ENCODE measurements around the gene CAST.

CAST gene

DNA sequence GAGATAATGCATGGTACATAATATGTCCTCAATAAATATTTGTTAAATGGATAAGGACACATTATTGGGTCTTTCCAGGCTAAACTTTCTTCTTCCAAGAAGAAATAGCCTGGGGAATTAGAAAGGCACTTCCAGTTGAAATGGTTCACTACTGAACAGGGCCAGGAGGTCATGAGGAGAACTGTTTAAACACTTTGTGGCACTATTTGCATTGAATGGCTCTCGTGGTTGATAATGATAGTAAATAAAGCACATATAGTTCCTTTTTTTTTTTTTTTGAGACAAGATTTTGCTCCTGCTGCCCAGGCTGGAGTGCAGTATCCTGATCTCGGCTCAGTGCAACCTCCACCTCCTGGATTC is 19.9 kb upstream of the CAST start:
- TF ChIP-seq TAF1 (IDR thresholded peaks at IDR 0.05; ENCODE audit: borderline replicate concordance, insufficient read depth, low read length) = no peak
- no peak for TF ChIP-seq FOXP2 (optimal IDR thresholded peaks at IDR 0.05; ENCODE audit: borderline replicate concordance, extremely low read depth, extremely low read length, insufficient read depth)
- TF ChIP-seq POLR2AphosphoS5 (IDR thresholded peaks at IDR 0.05; ENCODE audit: low read depth, low read length) = no peak
- no peak for TF ChIP-seq SIN3A (IDR thresholded peaks at IDR 0.05; ENCODE audit: borderline replicate concordance, insufficient read depth, low read length)
- TF ChIP-seq REST (IDR thresholded peaks at IDR 0.05; ENCODE audit: insufficient read depth in 1 of 2, low read depth in 2 of 2, low read length in 2 of 2) = no peak

DNA sequence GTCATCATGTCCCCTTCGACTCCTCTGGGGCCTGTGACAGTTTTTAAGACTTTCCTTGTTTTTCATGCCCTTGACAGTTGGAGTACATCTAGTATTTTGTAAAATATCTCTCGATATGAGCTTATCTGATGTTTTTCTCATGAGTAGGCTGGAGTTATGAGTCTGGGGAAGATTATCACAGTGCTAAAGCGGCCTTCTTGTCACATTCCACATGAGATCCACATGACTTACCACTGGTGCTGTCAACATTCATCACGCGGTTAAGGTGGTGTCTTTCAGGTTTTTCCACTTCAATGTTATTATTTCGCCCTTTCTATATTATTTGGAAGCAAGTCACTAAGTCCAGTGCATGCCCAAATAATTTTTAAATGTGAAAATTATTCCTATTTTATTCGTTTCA is 17.1 kb upstream of the CAST start:
- TF ChIP-seq SIN3A (IDR thresholded peaks at IDR 0.05; ENCODE audit: borderline replicate concordance, insufficient read depth, low read length) = no peak
- TF ChIP-seq FOXP2 (optimal IDR thresholded peaks at IDR 0.05; ENCODE audit: borderline replicate concordance, extremely low read depth, extremely low read length, insufficient read depth) = no peak
- no peak for TF ChIP-seq POLR2AphosphoS5 (IDR thresholded peaks at IDR 0.05; ENCODE audit: low read depth, low read length)
- TF ChIP-seq TAF1 (IDR thresholded peaks at IDR 0.05; ENCODE audit: borderline replicate concordance, insufficient read depth, low read length) = no peak
- no peak for TF ChIP-seq REST (IDR thresholded peaks at IDR 0.05; ENCODE audit: insufficient read depth in 1 of 2, low read depth in 2 of 2, low read length in 2 of 2)

DNA sequence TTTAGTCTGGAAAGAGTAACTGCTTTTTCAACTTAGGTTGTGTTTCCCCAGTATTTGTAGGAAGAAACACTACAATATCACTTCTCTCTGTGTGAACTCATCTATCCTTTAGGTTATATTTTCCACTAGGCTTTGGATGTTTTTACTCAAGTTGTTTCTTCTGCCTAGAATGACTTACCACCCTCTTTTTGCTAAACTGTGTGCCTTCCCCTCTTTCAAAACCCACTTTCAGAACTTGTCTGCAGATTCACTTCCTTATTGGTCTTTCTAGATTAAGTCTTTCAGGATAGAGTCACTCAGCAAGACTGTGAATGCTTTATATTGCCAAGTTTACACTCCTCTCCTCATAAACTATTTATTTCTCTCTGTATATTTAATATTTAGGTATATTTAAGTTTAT is 14.2 kb upstream of the CAST start:
- TF ChIP-seq FOXP2 (optimal IDR thresholded peaks at IDR 0.05; ENCODE audit: borderline replicate concordance, extremely low read depth, extremely low read length, insufficient read depth) = no peak
- TF ChIP-seq POLR2AphosphoS5 (IDR thresholded peaks at IDR 0.05; ENCODE audit: low read depth, low read length) = no peak
- TF ChIP-seq SIN3A (IDR thresholded peaks at IDR 0.05; ENCODE audit: borderline replicate concordance, insufficient read depth, low read length) = no peak
- no peak for TF ChIP-seq REST (IDR thresholded peaks at IDR 0.05; ENCODE audit: insufficient read depth in 1 of 2, low read depth in 2 of 2, low read length in 2 of 2)

DNA sequence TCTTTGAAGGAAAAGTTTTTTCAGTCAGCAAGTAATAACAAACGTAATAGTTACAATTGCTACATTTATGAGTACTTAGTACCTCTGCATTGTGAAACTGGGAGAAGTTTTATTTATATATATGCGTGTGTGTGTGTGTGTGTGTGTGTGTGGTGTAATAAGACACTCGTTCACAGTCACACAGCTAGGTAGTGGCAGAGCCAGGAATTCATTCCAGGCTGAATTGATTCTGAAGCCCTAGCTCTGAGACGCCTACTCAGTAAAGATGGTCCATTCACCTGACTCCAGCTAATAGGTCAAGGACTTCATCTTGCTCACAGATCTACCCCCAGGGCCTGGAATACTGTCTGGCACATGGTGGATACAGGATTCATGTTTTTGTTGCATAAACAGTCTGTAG is 13.6 kb upstream of the CAST start:
- no peak for TF ChIP-seq POLR2AphosphoS5 (IDR thresholded peaks at IDR 0.05; ENCODE audit: low read depth, low read length)
- TF ChIP-seq SIN3A (IDR thresholded peaks at IDR 0.05; ENCODE audit: borderline replicate concordance, insufficient read depth, low read length) = no peak
- no peak for TF ChIP-seq REST (IDR thresholded peaks at IDR 0.05; ENCODE audit: insufficient read depth in 1 of 2, low read depth in 2 of 2, low read length in 2 of 2)
- TF ChIP-seq TAF1 (IDR thresholded peaks at IDR 0.05; ENCODE audit: borderline replicate concordance, insufficient read depth, low read length) = no peak
- TF ChIP-seq FOXP2 (optimal IDR thresholded peaks at IDR 0.05; ENCODE audit: borderline replicate concordance, extremely low read depth, extremely low read length, insufficient read depth) = no peak

GRCh38 chr5:96649251-96649662 is 12.9 kb upstream of the CAST start:
- no peak for TF ChIP-seq FOXP2 (optimal IDR thresholded peaks at IDR 0.05; ENCODE audit: borderline replicate concordance, extremely low read depth, extremely low read length, insufficient read depth)
- TF ChIP-seq TAF1 (IDR thresholded peaks at IDR 0.05; ENCODE audit: borderline replicate concordance, insufficient read depth, low read length) = no peak
- TF ChIP-seq POLR2AphosphoS5 (IDR thresholded peaks at IDR 0.05; ENCODE audit: low read depth, low read length) = no peak
- TF ChIP-seq SIN3A (IDR thresholded peaks at IDR 0.05; ENCODE audit: borderline replicate concordance, insufficient read depth, low read length) = no peak
- no peak for TF ChIP-seq REST (IDR thresholded peaks at IDR 0.05; ENCODE audit: insufficient read depth in 1 of 2, low read depth in 2 of 2, low read length in 2 of 2)

All from PFSK-1 (cell line).